Endothelial cell of umbilical vein (primary cell): Measurements from ENCODE around the gene DENND4C. TPM values are rescaled to one million over a fixed set of nuclear protein-coding genes. Genes with fewer than 3 reads are reported as not detected.

Experiments used
- BruUV-seq: library from RNA; stranded (reverse); fragments of 400-500 nt; replicated peaks from 2 replicates; lab custom pipeline; 2021; lab: Mats Ljungman, UMichigan
- CTCF ChIA-PET: fragments of 300-600, 350-600 bp; sonication (Branson Sonifier 250); formaldehyde crosslinking; loops from one replicate; lab custom pipeline; 2021; ENCODE audit warnings: antibody characterized with exemption, inconsistent platforms; lab: Charles Lee
- POLR2A ChIA-PET: fragments of 300-600, 350-600 bp; sonication (Branson Sonifier 250); formaldehyde crosslinking; loops from one replicate; lab custom pipeline; 2021; ENCODE audit warnings: antibody characterized with exemption, inconsistent platforms; lab: Charles Lee
- DNase-seq: peaks from one replicate; pipeline ENCODE4 v3.0.0-alpha.2; 2011; ENCODE audit warnings: low read depth, low spot score
- FAIRE-seq: peaks from 2 replicates; lab custom pipeline; 2011; peaks lifted over from hg19 to GRCh38; lab: Jason Lieb, UNC
- H2AFZ ChIP-seq: 2 replicates; pipeline ENCODE4 v1.6.0; 2012; ENCODE audit warnings: low read depth, low read length, control low read depth, inconsistent platforms
- H3K27ac ChIP-seq: 2 replicates; pipeline ENCODE4 v1.5.1; 2011; ENCODE audit warnings: low read depth, mild to moderate bottlenecking, control low read depth, low read length, moderate library complexity; ENCODE audit not compliant: insufficient read depth
- H3K27me3 ChIP-seq, 2 experiments: 2 replicates each; pipeline versions ENCODE4 v1.6.0 to v1.6.1; 2011; ENCODE audit warnings: low read length in 2 of 2, mixed read lengths in 1 of 2; ENCODE audit not compliant: control insufficient read depth in 2 of 2, insufficient read depth in 2 of 2
- H3K36me3 ChIP-seq, 2 experiments: 2 replicates in 1 of 2; 3 replicates in 1 of 2; pipeline ENCODE4 v1.5.1; 2011; ENCODE audit warnings: low read length in 2 of 2, mild to moderate bottlenecking in 1 of 2, moderate library complexity in 1 of 2; ENCODE audit not compliant: control insufficient read depth in 2 of 2, insufficient read depth in 2 of 2; ENCODE audit errors: extremely low read depth in 1 of 2
- H3K4me1 ChIP-seq: 3 replicates; pipeline ENCODE4 v1.5.1; 2011; ENCODE audit warnings: mild to moderate bottlenecking, low read length; ENCODE audit not compliant: control insufficient read depth, insufficient read depth; ENCODE audit errors: extremely low read depth
- H3K4me2 ChIP-seq: 2 replicates; pipeline ENCODE4 v1.6.1; 2011; ENCODE audit warnings: low read length, control low read depth, mixed read lengths; ENCODE audit not compliant: insufficient read depth
- H3K4me3 ChIP-seq, 3 experiments: fragments of 200-600 bp in 1 of 3; sonication (generic), shearing (Covaris generic) in 1 of 3; replicated peaks in 1 of 3; 2 replicates each; pipeline ENCODE4 v1.5.1; 2011 to 2016; ENCODE audit warnings: control low read depth in 3 of 3, low read length in 3 of 3, mild to moderate bottlenecking in 2 of 3, inconsistent platforms in 1 of 3, low read depth in 1 of 3, moderate library complexity in 1 of 3; ENCODE audit not compliant: insufficient read depth in 1 of 3
- H3K79me2 ChIP-seq: 2 replicates; pipeline ENCODE4 v1.6.0; 2012; ENCODE audit warnings: low read length, inconsistent platforms; ENCODE audit not compliant: control insufficient read depth, insufficient read depth
- H3K9ac ChIP-seq: replicated peaks from 2 replicates; pipeline ENCODE3; 2011; ENCODE audit warnings: low read length, control low read depth; ENCODE audit not compliant: insufficient read depth; ENCODE audit errors: extremely low read depth
- H3K9me1 ChIP-seq: replicated peaks from 3 replicates; pipeline ENCODE4 v1.6.0; 2011; ENCODE audit warnings: mild to moderate bottlenecking, low read length; ENCODE audit not compliant: control insufficient read depth, insufficient read depth; ENCODE audit errors: extremely low read depth
- H3K9me3 ChIP-seq: replicated peaks from 2 replicates; pipeline ENCODE4 v1.5.1; 2012; ENCODE audit warnings: low read length, inconsistent platforms; ENCODE audit not compliant: control insufficient read depth, insufficient read depth
- H4K20me1 ChIP-seq: replicated peaks from 2 replicates; pipeline ENCODE3; 2011; ENCODE audit warnings: mild to moderate bottlenecking, low read length; ENCODE audit not compliant: control insufficient read depth, insufficient read depth; ENCODE audit errors: extremely low read depth
- CTCF ChIP-seq, 2 donors: IDR thresholded peaks; 1 replicate in 1 of 2; 2 replicates in 1 of 2; pipeline ENCODE4 v1.5.1; 2011; ENCODE audit warnings: low read length in 2 of 2, mild to moderate bottlenecking in 2 of 2, moderate library complexity in 2 of 2, control low read depth in 1 of 2, inconsistent platforms in 1 of 2, low read depth in 1 of 2; ENCODE audit not compliant: insufficient read depth in 1 of 2; ENCODE audit errors: extremely low read depth in 1 of 2
- EZH2 ChIP-seq: IDR thresholded peaks from 2 replicates; pipeline ENCODE4 v1.6.1; 2012; ENCODE audit warnings: borderline replicate concordance, low read depth, mild to moderate bottlenecking, moderate library complexity, low read length, inconsistent platforms; ENCODE audit not compliant: severe bottlenecking
- FOS ChIP-seq: IDR thresholded peaks from 2 replicates; pipeline ENCODE4 v1.6.1; 2011; ENCODE audit warnings: mild to moderate bottlenecking, low read length, moderate library complexity, borderline replicate concordance; ENCODE audit not compliant: insufficient read depth
- JUN ChIP-seq: IDR thresholded peaks from 2 replicates; pipeline ENCODE4 v1.6.1; 2011; ENCODE audit warnings: borderline replicate concordance, low read depth; ENCODE audit not compliant: insufficient read length, insufficient read depth
- MYC ChIP-seq: IDR thresholded peaks from one replicate; pipeline ENCODE4 v1.6.1; 2011; ENCODE audit warnings: mild to moderate bottlenecking, low read depth, low read length
- POLR2A ChIP-seq: IDR thresholded peaks from 2 replicates; pipeline ENCODE4 v1.6.1; 2012; ENCODE audit warnings: low read depth, mild to moderate bottlenecking, control low read depth, low read length
- dilution Hi-C: fragments of 300-500 bp; cut with MboI; formaldehyde crosslinking; loops from one replicate; pipeline ENCODE4 v1.15.0; 2019; ENCODE audit warnings: low sequenced_read_pairs; ENCODE audit not compliant: extremely low pct_ligation_motif_present
- intact Hi-C: fragments of 100-400 bp; cut with micrococcal nuclease; formaldehyde crosslinking; loops from one replicate; pipeline ENCODE4 v1.10.0; 2022
- polyA plus RNA-seq, 4 experiments: library from polyadenylated mRNA; depleted of rRNA in 3 of 4; stranded (reverse) in 3 of 4; unstranded in 1 of 4; fragments of >200 nt; gene quantifications; 2 replicates each; pipeline versions ENCODE4 v1.2.1 to v1.2.3, GENCODE V29; 2011 to 2012; ENCODE audit warnings: missing spikeins in 1 of 4
- total RNA-seq: library from RNA; stranded (reverse); gene quantifications from 2 replicates; pipeline ENCODE4 v1.2.3, GENCODE V29; 2021
- TF ChIP-seq, protein P1 (sequence below): IDR thresholded peaks from 2 replicates; pipeline ENCODE4 v1.6.1; 2011; ENCODE audit not compliant: insufficient read depth, insufficient read length

Gene DENND4C
- total and polyA plus RNA-seq, 2 donors (not counting 3 experiments of a cell fraction or from before 2014, with no cell fraction given) = 9.6 to 36.8 TPM

DNA sequence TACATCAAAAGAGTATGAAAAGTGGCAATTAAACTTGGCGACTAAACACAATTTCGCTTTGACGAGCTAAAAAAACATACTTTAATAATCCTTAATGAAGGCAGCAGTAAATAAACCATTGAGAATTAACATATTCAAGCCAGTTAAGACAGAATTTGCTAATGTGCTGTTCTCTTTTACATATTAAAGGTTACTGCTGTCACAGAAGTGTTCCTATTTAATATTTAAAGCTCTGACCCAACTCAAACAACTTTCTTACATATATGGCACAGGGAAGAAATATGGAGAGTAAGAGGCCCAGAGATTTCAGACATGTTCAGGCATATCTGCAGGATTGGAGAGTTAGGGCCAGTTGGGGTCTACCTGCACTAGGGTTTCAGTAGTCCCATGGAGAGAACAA, 16.7 kb upstream of the DENND4C start:
- Histone ChIP-seq H3K4me1 (no peaks in the 10 kb centered on the region), H3K9me1 (no peaks in the 10 kb centered on the region), H3K4me2 (no peak overlapping the region), H3K27me3 (no peaks in the 10 kb centered on the region), H3K79me2 (no peaks in the 10 kb centered on the region), H3K4me3 (no peak overlapping the region), H3K36me3 (no peaks in the 10 kb centered on the region), H3K9me3 (no peaks in the 10 kb centered on the region), H2AFZ (no peak overlapping the region), H3K27ac (no peak overlapping the region), H4K20me1 (no peaks in the 10 kb centered on the region), H3K9ac (no peak overlapping the region)
- intact Hi-C loops (loop anchor here (1.0 to 2.0 kb wide), 2 partner anchors 30 to 77 kb away; no protein-coding TSS in a partner anchor), dilution Hi-C loops (no loop called here)
- POLR2A ChIA-PET = no interaction called here
- no peak for TF ChIP-seq MYC
- no peak for TF ChIP-seq CTCF (IDR thresholded peaks at IDR 0.05; ENCODE audit: extremely low read depth in 1 of 2, insufficient read depth in 1 of 2, low read depth in 1 of 2, low read length in 2 of 2)
- no peak for TF ChIP-seq JUN
- TF ChIP-seq, protein P1, sequence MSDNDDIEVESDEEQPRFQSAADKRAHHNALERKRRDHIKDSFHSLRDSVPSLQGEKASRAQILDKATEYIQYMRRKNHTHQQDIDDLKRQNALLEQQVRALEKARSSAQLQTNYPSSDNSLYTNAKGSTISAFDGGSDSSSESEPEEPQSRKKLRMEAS = no peak
- no peak for TF ChIP-seq FOS
- TF ChIP-seq EZH2 = no peak
- TF ChIP-seq POLR2A = no peak
- no peak for DNase-seq
- CTCF ChIA-PET = interaction anchor here (1.0 to 1.2 kb wide), 2 partner anchors 12 to 40 kb away, joined by 3 to 4 read pairs; no protein-coding TSS in a partner anchor
- no peak for FAIRE-seq
- no TSS peak for BruUV-seq
